Measurements from ENCODE around the gene TMEM135. TPM values are rescaled to one million over a fixed set of nuclear protein-coding genes. Genes with fewer than 3 reads are reported as not detected.
"Not testable (repeated sequence)": the region's sequence is repeated elsewhere in the genome, so short reads cannot be mapped to it uniquely, and the experiment has no call there.

The TMEM135 gene
- total RNA-seq, 1 donor from 2014 or later = 12.6 TPM

DNA sequence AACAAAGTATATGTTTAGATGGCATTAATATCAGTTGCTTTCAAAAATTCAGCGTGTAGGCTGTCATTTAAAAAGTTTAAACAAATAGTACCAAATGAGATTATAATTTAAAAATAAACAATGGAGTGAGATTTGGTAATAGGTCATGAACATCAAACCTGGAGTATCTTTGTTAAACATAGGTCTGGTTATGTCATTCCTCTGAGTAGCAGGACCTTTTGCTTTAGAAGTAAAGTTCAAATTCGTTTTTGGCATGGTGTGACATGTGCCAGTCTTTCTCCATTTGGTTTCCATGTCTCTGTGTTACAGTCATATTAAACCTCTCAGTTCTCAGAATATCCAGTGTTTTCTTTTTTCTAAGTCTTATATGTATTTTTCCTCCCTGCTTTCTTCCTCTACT lies 242.4 kb downstream of the TMEM135 start:
- DNase-seq (ENCODE audit: low read depth) = no peak
- TF ChIP-seq, protein P1, sequence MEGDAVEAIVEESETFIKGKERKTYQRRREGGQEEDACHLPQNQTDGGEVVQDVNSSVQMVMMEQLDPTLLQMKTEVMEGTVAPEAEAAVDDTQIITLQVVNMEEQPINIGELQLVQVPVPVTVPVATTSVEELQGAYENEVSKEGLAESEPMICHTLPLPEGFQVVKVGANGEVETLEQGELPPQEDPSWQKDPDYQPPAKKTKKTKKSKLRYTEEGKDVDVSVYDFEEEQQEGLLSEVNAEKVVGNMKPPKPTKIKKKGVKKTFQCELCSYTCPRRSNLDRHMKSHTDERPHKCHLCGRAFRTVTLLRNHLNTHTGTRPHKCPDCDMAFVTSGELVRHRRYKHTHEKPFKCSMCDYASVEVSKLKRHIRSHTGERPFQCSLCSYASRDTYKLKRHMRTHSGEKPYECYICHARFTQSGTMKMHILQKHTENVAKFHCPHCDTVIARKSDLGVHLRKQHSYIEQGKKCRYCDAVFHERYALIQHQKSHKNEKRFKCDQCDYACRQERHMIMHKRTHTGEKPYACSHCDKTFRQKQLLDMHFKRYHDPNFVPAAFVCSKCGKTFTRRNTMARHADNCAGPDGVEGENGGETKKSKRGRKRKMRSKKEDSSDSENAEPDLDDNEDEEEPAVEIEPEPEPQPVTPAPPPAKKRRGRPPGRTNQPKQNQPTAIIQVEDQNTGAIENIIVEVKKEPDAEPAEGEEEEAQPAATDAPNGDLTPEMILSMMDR (conservative IDR thresholded peaks at IDR 0.05; ENCODE audit: low read depth, low read length) = no peak
- H3K4me3 ChIP-seq (ENCODE audit: low read depth, low read length) = no peak overlapping the region

DNA sequence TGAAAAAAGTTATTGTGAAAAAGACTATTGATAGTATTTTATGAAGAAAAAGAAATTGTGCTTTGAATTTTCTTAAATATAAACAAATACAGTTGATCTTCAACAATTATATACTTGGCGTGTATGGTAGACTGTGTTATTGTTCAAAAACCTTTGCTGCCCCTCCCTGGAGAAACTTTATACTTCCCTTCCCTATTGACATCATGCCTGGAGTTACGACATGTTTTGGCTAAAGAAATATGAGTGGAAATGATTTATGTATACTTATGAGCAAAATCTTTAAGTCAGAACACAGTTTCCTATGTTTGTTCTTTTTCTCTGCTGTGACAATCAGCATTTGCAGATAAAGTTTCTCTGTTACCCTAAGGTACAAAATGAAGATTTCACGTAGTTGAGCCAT lies 243.8 kb downstream of the TMEM135 start:
- DNase-seq (ENCODE audit: low read depth) = no peak
- TF ChIP-seq, protein P1 (conservative IDR thresholded peaks at IDR 0.05; ENCODE audit: low read depth, low read length) = peak; percentile 21
- no peak overlapping the region for H3K4me3 ChIP-seq (ENCODE audit: low read depth, low read length)

DNA sequence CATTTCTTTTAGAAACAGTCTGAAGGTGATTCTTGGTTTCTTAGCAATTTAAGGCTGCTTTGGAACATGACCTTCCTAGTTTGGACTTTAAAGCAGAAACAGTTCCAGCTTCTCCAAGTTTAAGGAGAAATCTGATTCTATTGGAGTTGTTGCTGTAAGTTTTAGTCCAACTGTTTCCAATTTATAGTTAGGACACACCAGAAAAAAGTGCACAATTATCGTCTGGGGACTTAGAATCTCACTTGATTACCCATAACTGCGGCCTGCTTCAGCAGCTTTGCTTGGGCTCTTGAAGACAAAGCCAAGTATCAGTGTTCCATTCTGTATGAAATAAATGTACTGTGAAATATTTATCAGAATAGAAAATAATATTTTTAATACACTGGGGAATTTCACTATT lies 246.6 kb downstream of the TMEM135 start:
- no peak for DNase-seq (ENCODE audit: low read depth)
- TF ChIP-seq, protein P1 (conservative IDR thresholded peaks at IDR 0.05; ENCODE audit: low read depth, low read length) = no peak
- no peak overlapping the region for H3K4me3 ChIP-seq (ENCODE audit: low read depth, low read length)

DNA sequence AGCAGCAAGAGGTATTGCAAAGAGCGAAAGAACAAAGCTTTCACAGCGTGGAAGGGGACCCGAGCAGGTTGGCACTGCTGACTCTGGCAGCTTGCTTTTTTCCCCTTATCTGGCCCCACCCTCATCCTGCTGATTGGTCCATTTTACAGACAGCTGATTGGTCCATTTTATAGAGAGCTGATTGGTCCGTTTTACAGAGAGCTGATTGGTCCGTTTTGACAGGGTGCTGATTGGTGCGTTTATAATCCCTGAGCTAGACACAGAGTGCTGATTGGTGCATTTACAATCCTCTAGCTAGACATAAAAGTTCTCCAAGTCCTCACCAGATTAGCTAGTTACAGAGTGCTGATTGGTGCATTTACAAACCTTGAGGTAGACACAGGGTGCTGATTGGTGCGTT lies 247.9 kb downstream of the TMEM135 start:
- not testable (repeated sequence) for DNase-seq (ENCODE audit: low read depth); H3K4me3 ChIP-seq (ENCODE audit: low read depth, low read length)

DNA sequence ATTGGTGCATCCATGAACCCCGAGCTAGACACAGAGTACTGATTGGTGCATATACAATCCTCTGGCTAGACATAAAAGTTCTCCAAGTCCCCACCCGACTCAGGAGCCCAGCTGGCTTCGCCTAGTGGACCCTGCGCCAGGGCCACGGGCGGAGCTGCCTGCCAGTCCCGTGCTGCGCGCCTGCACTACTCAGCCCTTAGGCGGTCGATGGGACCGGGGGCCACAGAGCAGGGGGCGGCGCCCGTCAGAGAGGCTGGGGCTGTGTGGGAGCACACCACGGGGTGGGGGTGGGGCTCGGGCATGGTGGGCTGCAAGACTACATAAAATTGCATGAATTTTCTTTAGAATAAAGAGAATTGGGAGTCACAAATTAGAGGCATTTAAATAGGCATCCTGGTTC lies 248.6 kb downstream of the TMEM135 start:
- DNase-seq (ENCODE audit: low read depth) = no peak
- TF ChIP-seq, protein P1 (conservative IDR thresholded peaks at IDR 0.05; ENCODE audit: low read depth, low read length) = no peak
- no peak overlapping the region for H3K4me3 ChIP-seq (ENCODE audit: low read depth, low read length)

DNA sequence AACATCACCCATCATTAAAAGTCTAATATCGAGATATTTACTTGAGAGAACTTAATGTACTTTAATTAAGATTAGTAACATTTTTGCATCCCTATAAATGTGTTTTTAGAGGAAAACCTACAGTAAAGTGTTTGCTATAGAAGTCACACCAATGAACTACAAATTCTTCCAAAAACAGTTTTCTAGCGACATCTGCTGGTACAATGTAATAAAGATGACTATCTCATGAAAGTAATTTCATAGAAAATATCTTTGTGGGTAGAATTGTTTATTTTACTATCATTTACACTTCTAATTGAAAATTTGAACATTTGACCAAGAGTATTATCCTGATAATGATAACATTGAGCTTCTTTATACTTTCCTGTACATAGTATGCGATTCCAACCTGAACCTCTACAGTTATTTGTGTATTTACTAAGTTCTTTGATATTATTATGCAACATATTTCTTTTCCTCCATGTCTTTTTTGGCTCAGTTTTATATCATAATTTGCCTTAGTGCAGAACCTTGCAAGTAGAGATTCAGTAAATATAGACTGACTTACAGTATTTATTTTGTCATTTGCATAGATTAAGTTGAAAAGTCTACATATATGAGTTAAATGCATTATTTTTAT lies 252.7 kb downstream of the TMEM135 start:
- DNase-seq (ENCODE audit: low read depth) = no peak
- TF ChIP-seq, protein P1 (conservative IDR thresholded peaks at IDR 0.05; ENCODE audit: low read depth, low read length) = peak; percentile 62
- H3K4me3 ChIP-seq (ENCODE audit: low read depth, low read length) = no peak overlapping the region

DNA sequence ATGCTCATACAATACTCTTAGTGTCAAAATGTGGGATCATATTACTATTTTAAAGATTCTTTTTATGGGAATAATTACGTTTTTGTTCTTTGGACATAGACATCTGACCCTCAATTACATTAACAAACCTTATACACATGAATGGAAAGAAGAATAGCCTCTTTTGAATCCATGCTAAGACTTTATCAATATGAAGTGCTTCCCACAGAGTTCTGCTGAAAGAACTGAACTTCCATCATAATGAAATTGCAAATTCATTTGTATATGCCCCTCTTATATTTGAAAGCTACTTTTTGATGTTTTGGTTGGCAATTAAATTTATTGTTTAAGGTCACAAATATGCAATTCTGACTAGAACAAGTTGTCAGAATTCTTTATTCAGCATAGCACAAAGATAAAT lies 254.9 kb downstream of the TMEM135 start:
- TF ChIP-seq, protein P1 (conservative IDR thresholded peaks at IDR 0.05; ENCODE audit: low read depth, low read length) = no peak
- no peak for DNase-seq (ENCODE audit: low read depth)
- H3K4me3 ChIP-seq (ENCODE audit: low read depth, low read length) = no peak overlapping the region
